Measurements from ENCODE around the gene MUC22.

DNA sequence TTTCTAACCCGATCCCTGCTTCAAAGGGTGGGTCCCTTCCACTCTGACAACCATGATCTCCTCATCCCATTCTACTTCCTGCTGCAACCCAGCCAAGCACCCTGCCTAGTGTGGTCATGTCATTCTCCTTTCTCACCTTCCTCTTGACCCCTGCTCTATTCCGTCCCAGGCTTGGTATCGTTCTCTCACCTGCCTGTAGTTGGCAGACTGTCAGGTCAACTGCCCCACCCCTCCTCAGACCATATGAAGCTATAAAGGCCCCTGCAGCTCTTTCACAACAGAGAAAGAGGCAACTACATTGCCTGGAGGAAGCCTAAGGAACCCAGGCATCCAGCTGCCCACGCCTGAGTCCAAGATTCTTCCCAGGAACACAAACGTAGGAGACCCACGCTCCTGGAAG is 26.8 kb upstream of the MUC22 start, which contains the start of gene MUC21:
- TF ChIP-seq CTCF (IDR thresholded peaks at IDR 0.05; ENCODE audit: insufficient read depth, low read depth, low read length) (no peak), EZH2 (IDR thresholded peaks at IDR 0.05; ENCODE audit: insufficient read depth, low read length) (no peak)
